Measurements from ENCODE around the gene MCC.

DNA sequence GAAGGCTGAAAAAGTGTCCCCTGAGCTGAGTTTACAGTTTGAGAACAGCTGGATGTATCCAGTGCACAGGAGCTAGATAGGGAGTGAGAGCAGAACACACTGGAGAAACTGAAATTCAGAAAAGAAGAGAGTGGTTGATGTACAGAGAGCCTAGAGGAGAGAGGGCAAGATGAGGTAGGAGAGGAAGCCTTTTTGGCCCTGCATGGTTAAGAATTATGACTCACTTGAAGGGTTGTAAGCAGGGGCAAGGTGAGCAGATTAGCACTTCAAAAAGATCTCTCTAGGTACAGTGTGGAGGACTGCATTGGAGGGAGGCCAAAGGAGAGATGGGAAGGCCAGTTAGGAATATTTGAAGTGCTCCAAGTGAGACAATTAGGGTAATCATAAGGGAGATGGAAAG is 25.2 kb downstream of the MCC start:
- TF ChIP-seq GATA2 (IDR thresholded peaks at IDR 0.05; ENCODE audit: low read depth, low read length): no peak
- TF ChIP-seq GATA3 (IDR thresholded peaks at IDR 0.05; ENCODE audit: low read depth, low read length): no peak
